C1 segment of cervical spinal cord (tissue), 14 donors: ENCODE results near the gene CDV3.
"Not testable (repeated sequence)": the region's sequence is repeated elsewhere in the genome, so short reads cannot be mapped to it uniquely, and the experiment has no call there.

ENCODE experiments used
- DNase-seq, 14 donors: peaks; one replicate each; lab custom pipeline; 2025; lab: John Stamatoyannopoulos, UW

Gene CDV3, protein sequence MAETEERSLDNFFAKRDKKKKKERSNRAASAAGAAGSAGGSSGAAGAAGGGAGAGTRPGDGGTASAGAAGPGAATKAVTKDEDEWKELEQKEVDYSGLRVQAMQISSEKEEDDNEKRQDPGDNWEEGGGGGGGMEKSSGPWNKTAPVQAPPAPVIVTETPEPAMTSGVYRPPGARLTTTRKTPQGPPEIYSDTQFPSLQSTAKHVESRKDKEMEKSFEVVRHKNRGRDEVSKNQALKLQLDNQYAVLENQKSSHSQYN

DNA sequence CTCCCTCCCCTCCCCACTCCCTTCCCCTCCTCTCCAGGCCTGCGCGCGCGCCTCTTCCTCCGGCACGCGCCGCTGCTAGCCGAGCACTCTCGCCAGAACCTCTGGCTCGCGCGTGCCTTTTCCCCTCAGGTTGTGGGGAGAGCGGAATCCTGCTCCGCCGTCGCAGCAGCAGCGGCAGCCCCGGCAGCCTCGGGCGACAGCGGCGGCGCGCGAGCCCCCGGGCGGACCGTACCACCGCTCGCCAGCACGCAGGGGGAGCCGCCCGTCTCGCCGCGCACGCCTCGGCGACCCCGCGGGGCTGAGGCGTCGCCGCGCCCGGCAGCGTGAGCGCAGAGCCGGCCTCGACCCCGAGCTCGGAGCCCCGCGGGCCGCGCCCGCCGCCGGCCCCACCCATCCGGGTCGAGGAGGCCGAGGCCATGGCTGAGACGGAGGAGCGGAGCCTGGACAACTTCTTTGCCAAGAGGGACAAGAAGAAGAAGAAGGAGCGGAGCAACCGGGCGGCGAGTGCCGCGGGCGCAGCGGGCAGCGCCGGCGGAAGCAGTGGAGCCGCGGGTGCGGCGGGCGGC lies at the start of gene CDV3:
Gene CDV3 (plus strand): TSS at position 58 of the 566 bp plus-strand sequence. CDS start 359 bp downstream, at position 417.
- no peak for DNase-seq

DNA sequence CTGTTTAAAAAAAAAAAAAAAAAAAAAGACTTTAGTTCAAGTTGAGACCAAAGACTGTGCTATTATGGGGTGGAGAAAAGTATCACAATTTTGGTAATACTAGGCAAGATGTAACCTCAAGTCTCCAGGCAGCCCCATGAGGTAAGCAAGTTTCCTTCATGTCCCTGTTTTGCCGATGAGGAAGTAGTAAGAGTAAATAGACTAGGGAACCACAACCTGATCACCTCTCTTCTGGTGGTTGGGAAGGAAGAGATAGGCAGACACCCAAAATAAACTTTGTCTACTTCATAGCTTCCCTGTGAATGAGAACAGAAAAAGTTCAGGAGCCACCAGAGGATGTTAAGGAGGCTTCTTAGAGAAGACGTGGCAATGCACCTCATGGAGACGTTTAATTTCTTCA lies 49.7 kb upstream of the CDV3 start:
- DNase-seq, result not testable (repeated sequence)

DNA sequence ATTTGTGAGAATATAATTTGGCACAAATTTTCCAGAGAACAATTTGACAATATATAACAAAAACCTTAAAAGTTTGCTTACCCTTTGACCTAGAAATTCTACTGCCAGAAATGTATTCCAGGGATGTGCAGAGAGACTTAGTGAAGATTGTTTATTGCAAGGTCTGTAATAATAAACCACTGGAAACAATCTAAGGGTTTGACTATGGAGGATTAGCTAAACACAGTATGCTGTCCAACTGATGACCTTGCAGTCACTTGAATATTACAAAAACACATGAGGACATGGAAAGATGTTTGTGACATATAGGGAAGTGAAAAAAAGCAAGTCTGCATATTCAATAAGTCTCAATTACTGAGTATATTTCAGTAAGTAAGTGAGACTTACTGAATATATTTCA lies 48.1 kb upstream of the CDV3 start:
- DNase-seq, result no peak

DNA sequence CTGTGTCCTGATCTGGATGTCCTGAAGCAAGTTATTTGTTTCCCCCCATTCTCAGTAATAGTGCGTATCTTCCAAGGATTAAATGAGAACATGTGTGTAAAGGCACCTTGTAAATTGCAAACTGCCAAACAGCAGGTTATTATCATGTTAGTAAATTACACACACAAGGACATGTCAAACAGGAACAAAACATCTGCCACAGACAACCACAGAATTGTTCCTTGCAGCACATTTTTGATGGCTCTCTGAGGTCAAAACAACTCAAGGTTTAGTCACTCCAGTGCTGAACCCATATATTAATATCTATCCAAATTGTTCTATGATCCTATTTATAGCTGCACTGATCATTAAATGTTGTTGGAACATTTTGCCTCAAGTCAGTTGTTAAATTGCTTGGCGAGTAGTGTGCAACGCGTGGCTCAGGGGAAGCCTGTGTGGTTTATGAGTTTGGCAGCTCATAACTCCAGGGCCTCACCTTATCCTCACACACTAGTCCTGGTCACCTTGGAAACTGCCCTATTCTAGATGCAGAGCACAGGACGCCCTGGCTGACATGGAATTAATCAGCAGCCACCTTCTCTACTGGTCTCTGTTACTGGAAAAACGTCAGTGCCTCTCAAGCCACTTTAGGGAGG lies 46.3 kb upstream of the CDV3 start:
- DNase-seq, result no peak

DNA sequence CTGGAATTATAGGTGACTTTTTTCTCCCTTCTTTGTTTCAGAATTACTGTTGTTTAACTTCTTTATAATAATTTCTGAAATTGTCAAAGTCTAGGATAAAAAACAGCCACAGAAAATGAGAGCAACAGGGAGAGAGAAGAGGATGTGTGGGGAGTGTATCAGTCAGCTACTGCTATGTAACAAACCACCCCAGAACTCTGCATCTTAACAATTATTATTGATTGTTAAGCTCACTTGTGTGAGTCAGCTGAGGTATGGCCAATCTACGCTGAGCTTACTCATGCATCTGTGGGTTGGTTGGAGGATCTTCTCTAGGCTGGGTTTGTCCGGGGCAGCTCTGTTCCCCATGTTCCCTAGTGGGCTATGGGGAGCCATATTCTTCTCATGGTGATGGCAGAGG lies 43.7 kb upstream of the CDV3 start:
- DNase-seq, result no peak

DNA sequence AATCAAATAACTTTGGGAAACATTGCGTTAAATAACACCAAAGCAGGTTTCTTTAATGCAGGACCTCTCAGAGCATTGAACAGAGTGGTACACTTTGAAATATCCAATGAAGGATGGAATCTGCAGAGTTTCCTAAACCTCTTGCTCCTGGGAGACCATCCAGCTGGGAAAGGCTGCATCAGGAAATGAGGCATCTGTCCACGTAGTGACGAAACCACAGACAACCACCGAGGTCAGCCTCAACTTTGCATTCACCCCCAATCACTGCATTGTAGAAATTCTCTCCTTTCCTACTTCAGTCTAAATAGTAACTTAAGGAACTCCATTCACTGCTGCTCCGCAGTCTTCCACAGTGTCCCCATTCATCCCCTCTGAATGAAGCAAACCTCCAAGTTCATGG lies 41.5 kb upstream of the CDV3 start:
- no peak for DNase-seq

DNA sequence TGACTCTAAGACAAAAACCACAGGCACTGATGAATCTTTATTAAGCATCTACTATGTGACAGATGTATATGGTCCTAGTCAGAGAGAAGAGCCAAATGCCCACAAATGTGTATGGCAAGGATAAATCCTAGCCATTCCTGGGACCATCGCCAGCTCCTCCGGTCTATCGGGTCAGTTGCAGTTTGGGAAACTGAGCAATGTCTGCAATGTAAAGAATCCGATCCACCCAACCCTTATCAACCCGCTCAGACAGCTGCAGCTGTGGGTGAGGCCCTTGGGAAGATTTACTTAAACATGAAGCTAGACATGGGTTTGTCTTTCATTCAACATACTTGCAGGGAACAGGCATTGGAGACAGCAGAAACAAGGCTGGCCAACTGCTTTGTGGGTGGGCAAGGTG lies 40.5 kb upstream of the CDV3 start:
- DNase-seq, result no peak

DNA sequence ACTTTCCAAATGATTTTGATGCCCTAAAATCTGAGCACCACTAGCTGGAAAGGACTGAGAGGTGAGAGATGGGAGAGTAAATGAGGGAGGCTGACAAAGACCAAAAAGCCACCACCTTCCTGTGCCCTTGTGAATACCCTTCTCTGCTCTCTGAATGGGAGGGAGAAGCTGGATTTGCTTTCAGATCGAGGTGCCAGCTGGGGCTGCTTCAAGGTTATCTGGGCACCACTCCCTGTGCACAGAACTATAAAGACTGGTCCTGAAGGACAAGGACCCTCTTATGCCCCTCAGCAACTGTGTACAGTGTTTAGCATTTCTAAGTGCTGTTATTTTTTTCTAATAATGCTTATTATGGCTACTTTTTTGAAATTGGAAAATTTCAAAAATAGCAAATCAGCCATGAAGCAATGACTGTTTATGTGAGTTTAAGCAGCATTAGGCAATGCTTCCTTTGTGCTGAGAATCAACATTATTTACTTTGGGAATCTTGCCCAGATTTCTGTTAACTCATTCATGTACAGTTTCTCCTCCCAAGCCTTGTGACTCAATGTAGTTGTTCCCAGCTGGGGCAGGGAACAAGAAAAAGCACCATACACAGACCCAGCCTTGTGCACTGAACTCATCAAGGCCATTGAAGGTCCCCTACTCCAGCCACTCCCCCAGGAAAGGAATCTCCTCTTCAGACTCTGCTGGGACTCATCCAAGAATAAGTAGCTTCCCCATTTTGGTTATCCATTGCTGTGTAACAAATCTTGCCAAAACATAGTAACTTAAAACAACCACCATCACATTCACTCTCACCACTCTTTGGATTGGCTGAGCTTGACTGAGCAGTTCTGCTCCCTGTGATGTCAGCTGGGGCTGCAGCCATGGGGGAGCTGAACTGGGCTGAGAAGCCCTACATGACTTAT lies 37.3 kb upstream of the CDV3 start:
- no peak for DNase-seq

DNA sequence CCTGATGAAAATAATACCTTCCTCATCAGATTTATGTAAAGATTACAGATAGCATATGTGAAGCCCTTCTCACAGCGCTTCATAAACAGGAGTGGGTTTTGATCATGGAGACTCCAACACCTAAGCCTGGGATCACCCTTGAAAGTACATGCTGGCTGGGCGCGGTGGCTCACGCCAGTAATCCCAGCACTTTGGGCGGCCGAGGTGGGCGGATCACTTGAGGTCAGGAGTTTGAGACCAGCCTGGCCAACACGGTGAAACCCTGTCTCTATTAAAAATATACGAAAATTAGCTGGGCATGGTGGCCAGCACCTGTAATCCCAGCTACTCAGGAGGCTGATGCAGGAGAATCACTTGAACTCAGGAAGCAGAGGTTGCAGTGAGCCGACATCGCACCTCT lies 36.4 kb upstream of the CDV3 start:
- DNase-seq, result not testable (repeated sequence)

DNA sequence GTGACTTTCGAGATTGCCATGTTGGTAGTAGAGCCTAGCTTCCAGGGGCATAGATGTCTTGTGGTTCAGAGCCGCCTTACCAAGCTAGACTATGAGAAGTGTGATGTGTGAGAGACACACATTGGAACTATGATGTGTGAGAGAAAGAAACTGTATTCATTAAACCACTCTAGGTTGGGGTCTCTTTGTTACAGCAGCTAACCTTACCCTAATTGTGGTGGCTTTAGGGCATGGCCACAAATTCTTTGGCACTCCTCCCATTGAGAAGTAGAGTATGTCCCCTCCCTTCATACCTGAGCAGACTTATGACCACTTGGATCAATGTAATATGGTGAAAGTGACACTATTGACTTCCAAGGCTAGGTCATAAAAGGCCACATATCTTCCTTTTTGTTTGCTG lies 35.3 kb upstream of the CDV3 start:
- DNase-seq, result no peak

DNA sequence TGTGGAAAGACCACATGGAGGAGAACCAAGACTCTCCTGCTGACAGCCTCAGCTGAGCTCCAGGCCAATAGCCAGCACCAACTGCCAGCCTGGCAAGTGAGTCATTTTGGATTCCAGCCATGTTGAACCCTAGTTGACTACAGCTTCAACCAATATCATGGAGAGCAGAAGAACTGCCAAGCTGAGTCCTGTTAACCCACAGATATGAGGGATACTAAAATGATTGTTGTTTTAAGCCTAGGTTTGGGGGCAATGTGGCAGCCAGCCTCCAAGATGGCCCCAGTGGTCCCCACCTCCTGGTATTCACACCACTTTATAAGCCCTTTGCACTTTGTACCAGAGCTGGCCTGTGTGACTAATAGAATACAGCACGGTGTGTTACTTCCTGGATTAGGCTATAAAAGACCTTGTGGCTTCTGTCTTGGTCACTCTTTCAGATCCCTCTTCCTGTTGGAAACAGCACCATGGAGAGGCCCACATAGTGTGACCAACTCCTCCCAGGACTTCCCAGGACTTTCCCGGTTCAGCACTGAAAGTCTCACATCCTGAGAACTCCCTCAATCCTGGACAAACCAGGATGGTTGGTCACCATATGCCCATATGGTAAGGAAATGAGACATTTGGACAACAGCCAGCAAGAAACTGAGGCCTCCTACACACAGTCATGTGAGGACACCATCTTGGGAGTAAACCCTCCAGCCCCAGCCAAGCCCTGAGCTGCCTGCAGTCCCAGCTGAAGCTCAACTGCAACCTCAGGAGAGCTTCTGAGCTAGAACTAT lies 32.4 kb upstream of the CDV3 start:
- DNase-seq, result no peak

DNA sequence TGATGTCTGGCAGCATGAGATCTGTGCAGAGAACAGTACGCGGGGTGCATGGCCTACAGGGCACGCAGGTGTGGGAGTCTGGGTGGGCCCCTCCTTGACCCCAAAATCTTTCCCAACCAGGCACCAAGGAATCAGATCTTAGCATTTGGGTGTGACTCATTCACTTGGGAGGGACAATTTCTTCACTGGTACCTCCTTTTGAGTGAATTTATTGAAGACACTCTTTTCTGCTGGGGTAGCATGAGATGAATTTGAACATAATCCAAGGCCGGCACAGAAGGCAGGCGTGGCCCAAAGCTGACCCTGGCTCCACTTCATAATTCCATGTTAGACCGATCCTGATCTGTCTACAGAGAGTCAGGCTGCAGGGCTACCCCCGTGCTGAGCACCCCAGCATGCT lies 30.6 kb upstream of the CDV3 start:
- DNase-seq, result no peak

DNA sequence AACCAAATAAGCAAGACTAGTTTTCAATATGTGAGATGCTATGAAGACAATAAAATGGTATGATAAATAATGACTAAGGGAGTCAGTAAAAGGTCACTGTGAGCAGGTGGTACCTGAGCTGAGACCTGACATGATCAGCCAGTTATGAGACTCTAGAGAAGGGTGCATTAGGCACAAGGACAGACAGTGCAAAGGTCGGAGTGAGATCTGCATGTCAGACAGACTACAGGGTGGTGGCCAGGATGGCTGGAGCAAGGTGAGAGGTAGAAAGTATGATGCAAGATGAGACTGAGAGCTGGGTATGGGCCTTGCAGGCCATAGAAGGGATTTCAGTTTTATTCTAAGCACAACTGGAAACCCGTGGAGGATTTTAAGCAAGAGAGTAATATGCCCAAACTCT lies 28.5 kb upstream of the CDV3 start:
- DNase-seq, result not testable (repeated sequence)

DNA sequence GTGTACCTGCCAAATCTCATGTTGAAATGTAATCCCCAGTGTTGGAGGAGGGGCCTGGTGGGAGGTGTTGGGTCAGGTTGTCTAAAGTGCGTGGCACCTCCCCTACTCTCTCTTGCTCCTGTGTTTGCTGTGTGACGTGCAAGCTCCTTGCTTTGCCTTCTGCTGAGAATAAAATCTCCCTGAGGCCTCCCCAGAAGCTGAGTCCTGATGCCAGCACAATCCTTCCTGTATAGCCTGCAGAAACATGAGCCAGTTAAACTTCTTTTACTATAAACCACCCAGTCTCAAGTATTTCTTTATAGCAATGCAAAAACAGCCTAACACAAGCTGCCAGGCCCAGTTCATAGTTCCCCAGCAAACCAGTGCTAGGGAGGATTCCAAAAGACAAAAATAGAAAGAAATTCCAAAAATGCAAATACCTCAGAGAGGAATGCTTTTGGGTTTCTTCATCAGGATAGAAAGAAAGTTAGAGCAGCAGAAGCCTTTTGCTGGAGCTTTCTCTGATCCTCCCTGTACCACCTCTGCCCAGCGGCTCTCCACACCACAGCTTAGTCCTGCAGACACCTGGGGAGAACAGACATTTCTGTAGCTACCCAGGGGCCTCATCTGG lies 25.9 kb upstream of the CDV3 start:
- DNase-seq, result no peak

DNA sequence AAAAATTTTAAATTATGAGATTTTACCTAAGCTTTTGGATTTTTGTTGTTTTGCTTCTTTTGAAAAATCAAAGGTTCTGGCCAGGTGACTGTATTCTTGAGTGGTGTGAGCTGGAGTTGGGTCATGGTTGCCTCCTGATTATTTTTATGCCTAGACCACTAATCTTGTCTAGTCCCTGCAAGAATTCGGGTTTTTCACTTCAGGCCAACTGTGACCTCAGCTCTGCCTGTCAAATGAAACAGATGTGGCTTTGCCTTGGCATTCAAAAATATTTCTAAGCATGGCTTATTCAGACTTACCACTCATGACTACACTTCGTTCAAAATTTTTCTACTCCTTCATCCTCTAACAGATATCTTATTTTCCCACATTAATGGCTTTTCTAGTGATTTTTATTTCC lies 25.4 kb upstream of the CDV3 start:
- DNase-seq, result no peak

DNA sequence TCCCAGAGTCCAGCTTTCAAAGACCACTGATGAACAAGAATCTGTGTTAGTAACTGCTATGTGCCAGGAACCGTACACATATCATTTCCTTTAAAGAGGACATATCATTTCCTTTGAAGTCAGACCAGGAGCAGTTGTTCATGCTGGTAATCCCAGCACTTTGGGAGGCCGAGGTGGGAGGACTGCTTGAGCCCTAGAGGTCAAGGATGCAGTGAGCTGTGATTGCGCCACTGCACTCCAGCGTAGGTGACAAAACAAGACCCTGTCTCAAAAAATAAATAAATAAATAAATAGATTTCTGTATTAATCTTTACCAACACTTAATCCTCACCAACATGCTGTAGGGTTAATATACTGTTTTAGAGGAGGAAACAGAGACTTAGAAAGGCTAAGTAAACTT lies 23.9 kb upstream of the CDV3 start:
- no peak for DNase-seq

DNA sequence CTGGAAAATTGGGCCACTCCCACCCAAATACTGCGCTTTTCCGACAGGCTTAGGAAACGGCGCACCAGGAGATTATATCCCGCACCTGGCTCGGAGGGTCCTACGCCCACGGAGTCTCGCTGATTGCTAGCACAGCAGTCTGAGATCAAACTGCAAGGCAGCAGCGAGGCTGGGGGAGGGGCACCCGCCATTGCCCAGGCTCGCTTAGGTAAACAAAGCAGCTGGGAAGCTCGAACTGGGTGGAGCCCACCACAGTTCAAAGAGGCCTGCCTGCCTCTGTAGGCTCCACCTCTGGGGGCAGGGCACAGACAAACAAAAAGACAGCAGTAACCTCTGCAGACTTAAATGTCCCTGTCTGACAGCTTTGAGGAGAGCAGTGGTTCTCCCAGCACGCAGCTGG lies 21.9 kb upstream of the CDV3 start:
- DNase-seq, result not testable (repeated sequence)

DNA sequence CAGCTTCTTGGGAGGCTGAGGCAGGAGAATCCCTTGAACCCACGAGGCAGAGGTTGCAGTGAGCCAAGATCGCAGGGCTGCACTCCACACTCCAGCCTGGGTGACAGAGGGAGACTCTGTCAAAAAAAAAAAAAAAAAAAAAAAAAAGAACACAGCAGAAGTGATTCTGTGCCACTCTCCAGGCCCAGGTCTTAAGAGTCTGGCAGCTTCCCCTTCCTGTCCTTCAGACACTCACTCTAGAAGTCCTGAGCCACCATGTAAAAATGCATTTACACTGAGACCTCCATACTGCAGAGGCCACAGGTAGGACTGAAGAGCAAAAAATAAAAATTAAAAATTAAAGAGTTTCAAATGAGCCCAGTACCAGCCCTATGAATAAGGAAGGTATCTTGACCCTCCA lies 11.8 kb upstream of the CDV3 start:
- DNase-seq, result no peak

DNA sequence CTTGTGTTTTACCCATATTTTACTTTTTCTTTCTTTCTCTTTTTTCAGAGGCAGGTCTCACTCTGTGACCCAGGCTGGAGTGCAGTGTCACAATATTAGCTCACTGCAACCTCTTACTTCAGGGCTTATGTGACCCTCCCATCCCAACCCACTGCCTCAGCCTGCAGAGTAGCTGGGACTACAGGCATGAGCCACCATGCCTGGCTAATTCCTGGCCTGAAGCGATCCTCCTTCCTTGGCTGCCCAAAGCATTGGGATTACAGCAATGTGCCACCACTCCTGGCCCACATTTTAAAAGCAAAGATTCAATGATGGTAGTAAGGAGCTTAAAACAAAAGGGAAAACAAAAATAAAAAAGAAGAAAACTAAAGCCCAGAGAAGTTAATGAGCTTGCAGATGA lies 11.1 kb upstream of the CDV3 start:
- no peak for DNase-seq

DNA sequence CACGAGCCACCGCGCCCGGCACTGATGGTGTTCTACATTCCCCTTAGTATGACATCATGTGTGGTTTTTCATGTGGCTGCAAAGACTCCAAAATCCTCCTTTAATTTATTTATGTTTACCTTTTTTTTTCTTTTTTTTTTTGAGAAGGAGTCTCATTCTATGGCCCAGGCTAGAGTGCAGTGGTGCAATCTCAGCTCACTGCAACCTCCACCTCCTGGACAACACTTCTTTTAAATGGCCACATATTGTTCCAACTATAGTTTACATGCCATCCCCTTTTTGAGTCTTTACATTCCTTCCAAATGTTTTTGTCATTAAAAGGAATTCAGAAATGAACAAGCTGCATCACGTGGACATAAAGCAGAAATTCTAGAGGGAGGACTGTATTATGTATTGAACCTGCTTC lies 10.3 kb upstream of the CDV3 start:
- DNase-seq, result no peak

DNA sequence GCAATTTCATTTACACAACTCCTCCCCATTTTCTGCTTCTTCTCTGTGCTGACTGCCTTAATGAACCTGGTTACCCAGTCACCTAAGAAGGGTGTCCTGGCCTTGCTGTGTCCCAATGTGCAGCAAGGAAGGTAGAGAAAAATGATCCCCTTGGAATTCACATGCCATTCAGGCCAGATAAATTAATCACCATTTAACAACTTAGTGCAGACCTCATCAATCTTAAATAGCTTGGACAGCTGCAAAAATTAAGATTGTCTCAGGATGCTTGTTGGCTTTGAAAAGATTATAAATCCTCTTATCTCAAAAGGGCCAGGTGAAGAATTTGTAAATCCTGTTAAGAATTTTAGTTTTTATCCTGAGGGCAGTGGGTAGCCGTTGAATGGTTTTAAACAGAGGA lies 9.7 kb upstream of the CDV3 start:
- no peak for DNase-seq
